ENCODE measurements around the gene CNIH4.
"Not testable (repeated sequence)": the region's sequence is repeated elsewhere in the genome, so short reads cannot be mapped to it uniquely, and the experiment has no call there.

The CNIH4 gene

DNA sequence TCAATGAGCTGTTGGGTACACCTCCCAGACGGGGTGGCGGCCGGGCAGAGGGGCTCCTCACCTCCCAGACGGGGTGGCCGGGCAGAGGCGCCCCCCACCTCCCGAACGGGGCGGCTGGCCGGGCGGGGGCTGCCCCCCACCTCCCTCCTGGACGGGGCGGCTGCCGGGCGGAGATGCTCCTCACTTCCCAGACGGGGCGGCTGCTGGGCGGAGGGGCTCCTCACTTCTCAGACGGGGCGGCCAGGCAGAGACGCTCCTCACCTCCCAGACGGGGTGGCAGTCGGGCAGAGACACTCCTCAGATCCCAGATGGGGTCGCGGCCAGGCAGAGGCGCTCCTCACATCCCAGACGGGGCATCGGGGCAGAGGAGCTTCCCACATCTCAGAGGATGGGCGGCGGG, 7.0 kb upstream of the CNIH4 start:
- DNase-seq: not testable (repeated sequence)

GRCh38 chr1:224352436-224353085, 4.1 kb upstream of the CNIH4 start:
- not testable (repeated sequence) for DNase-seq

GRCh38 chr1:224353975-224354925, 2.4 kb upstream of the CNIH4 start:
- no peak for DNase-seq

DNA sequence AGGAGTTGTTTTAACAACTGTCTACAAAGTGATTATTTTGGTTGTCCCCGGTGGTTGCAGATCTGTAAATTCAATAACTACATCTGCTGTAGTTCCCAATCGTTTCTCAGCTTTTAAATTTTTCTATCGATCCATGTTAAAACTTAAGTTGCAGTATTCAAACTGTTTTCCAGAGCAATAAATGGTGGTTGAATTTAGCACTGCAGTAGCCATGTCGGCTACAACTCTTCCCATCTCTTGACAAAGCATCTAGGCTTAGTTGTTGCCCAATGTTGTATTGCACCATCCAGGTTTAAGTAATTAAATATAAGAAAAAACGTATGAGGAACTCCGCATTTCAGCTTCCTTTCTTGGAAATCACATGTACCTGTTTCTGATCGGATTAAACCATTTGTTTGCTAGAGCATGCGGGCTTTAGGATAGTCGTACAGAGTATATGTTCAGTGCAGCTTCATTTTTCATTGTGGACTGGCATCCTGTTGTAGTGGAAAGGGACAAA, 996 bp downstream of the CNIH4 start:
- DNase-seq: peak; percentile 60

DNA sequence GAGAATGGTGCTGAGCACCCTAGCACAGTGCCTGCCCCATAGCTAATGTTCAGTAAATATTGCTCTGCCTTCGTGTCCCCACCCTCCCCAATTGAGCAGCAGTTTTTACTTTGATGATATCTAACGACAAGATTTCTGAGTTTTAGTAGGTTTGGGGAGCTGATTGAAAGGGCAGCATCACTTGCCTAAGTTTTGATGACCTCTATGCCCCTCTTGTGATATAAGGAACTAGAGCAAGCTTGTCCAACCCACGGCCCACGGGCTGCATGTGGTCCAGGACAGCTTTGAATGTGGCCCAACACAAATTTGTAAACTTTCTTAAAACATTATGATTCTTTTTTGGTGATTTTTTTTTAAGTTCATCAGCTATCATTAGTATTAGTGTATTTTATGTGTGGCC, 1.6 kb downstream of the CNIH4 start:
- no peak for DNase-seq

DNA sequence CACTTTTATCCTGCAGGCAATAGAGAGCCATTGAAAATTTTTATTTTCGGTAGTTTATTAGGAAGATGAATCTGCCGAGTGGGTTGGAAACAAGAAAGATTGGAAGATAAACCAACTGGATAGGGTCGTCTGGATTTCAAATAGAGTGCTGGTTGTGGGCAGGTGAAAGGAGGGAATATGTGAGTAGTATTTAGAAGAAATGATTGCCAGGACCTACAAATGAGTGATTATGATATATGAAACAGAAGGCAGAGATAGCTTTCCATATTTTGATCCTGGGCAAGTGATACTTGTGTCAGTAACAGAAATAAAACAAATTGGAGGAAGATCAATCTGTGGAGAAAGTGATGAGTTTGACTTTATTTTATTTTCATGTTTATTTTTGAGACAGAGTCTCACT, 2.5 kb downstream of the CNIH4 start:
- DNase-seq: no peak

DNA sequence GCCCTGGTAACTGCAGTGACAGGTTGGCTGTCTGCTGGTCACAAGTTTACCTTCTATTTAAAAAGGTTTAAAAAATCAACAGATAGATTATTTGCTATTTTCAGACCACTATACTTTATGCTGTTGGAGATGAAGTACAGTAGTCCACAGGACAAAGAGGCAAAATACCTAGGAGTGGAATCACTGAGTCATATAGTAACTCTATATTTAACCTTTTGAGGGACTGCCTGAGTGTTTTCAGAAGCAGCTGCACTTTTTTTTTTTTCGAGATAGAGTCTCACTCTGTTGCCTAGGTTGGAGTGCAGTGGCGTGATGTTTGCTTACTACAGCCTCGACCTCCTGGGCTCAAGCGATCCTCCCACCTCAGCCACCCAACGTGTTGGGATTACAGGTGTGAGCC, 11.7 kb downstream of the CNIH4 start:
- no peak for DNase-seq

- DNase-seq: no peak
These were observed 16.4 kb downstream of the CNIH4 start for GRCh38 chr1:224373008-224373590.

DNA sequence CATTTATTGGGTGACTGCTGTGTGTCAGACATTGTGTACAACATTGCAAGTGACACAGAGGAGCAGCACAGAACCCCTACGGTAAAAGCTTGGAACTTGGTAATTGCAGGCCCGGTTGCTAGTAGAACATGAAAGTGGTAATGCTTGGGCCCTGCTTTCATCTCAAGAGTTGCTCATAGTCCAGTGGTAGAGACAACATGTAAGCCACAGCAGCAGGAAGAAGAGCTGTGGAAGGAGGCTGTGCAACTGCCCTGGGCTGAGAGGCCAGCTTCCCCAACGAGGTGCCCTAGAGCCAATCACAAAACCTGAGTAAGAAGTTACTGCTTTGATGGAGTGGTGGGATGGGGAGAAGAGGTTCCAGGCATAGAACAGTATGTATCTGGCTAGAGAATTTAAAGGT, 18.4 kb downstream of the CNIH4 start:
- no peak for DNase-seq

GRCh38 chr1:224377676-224378006, 21.0 kb downstream of the CNIH4 start:
- DNase-seq: no peak

GRCh38 chr1:224378855-224379631, 22.4 kb downstream of the CNIH4 start:
- no peak for DNase-seq

DNA sequence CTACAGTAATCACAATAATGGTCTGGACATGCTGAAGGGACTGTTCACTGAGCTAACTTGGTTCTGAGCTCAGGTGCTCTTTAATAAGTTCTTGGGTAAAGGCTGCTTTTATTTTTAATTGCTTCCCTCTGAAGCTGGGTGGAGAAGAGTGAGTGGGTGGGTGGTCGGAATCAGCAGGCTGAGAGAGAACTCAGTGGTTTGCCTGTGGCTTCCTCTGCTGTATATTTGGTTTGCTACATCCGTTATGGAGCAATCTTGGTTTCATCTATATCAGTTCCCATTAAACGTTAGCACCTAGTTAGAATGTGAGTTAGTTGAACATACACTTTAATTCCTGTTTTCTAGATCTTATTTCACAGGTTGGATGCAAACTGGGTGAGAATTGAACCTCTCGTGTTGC, 23.3 kb downstream of the CNIH4 start:
- DNase-seq: no peak

DNA sequence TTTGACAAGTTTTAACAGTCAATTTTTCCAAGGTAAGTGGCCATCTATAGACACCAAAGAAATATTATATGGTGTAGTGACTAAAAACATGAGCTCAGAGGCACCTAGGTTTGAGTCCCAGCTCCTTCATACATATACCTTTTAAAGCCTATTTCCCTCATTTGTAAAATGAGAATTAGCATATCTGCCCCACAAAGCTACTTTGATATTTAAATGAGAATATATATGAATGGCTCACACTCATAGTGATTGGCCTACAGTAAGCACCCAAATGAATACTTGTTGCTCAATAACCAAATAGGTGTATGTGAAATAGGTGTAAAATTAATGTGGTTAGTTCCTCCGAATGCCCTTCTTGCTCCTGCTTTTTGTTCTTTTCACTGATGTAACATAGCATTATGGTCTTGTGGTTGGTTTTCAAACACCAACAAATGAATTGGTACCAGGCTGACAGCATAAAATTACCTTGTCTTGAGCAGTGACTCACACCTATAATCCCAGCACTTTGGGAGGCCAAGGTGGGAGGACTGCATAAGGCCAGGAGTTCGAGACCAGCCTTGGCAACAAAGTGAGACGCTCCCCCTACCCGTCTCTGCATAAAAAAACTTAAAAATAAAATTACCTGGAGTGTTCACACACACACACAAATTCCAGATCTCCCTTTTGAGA, 25.3 kb downstream of the CNIH4 start:
- no peak for DNase-seq

DNA sequence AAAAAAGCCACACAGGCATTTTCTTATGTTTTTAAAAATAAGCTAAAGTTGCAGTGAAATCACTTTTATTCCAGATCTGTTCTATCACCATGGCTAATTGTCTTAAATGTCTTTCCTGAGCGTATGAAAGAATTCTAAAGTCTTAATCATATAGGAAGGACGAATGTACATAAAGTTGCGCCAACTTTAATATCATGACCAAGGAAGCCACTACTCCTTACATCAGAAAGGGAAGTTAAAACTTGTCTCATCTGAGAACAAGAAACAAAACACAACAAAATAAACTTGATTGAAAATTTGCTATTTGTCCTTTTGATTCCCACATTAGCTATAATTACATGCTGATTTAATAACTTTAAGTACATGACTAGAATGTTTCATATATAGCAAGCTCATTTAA, 26.5 kb downstream of the CNIH4 start:
- DNase-seq: no peak

GRCh38 chr1:224387302-224387912, 30.7 kb downstream of the CNIH4 start:
- no peak for DNase-seq

DNA sequence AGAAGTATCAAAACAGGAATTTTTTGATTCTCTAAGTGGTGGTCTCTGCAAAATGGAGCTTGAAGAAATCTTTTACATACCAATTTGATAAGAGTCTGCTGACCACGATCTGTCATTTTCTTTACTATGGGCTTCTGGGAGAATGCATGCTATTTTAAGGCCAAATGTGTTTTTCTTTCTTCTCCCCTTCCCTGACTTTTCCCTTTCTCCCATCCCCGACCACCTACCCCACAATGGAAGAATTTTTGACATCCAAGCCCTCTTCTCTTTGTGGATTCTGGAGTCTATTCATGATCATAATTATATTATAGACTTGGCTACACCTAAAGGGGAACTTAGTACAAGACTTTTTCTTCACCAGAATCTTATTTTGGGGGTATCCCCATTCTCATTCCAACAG, 31.3 kb downstream of the CNIH4 start:
- DNase-seq: no peak

GRCh38 chr1:224390517-224390916, 33.8 kb downstream of the CNIH4 start:
- no peak for DNase-seq

- DNase-seq: no peak
These were observed 36.0 kb downstream of the CNIH4 start for GRCh38 chr1:224392411-224393249.

DNA sequence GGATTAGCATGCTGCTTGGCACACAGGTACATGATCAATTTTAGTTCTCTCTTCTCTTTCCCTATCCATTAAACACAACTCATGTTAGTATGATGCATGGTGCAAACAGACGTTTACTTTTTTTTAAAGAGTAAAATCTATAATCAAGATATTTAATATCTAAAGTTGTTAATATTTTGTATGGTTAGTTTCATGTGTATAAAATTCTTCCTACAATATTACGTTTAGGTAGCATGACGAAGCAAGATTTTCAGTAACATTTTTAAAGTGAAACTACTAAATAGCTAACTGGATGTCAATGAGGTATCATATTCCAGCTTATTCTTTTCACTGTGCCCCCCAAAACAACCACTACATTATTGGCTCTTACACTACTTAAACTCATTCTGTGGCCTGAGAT, 36.6 kb downstream of the CNIH4 start:
- no peak for DNase-seq

DNA sequence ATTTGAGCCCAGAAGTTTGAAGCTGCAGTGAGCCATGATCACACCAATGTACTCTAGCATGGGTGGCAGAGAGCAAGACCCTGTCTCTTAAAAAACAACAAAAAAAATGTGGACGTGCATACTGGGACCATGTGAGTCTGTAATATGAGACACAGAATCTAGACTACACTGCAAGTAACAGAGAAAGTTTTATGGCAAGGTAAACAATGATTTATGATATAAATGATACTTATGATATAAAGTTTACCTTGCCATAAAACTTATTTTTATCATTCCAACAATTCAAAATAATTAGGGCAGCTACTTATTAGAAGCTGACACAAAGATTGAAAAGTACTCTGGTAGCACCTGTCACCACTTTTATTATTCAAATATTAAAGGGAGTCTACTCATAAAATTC, 43.2 kb downstream of the CNIH4 start:
- no peak for DNase-seq

DNA sequence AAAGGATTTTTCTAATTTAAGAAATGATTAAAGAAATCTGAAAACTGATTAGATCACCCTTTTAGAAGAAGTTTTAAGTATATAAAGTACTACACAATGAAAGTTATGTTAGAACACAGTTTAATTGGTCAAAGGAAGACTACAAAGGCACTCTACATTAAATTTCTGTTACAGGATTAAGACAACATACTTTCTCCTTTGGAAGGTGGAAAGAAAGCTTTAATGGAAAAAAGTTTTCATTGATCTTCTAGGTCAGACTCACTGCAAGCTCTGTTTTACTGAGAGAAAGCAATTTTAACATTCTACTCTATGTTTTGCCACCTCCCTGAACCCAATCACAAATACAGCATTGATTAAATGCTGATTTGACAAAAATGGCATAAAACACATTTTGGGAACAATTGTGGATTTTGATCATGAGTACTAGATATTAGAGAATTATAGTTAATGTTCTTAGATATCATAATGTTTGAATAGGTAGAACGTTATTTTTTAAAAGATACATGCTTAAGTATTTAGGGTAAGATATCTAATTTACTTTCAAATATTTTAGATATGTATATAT, 45.9 kb downstream of the CNIH4 start:
- no peak for DNase-seq

Data from NCI-H510A treated with DMSO at 0.1 percent for 48 hours (cell line).